ENCODE results near the gene SBK1.

- no peak for TF ChIP-seq CTCF (IDR thresholded peaks at IDR 0.05)
- no peak for TF ChIP-seq POLR2AphosphoS5 (IDR thresholded peaks at IDR 0.05)
- TF ChIP-seq POLR2A (IDR thresholded peaks at IDR 0.05): no peak
- no peak for TF ChIP-seq EP300 (IDR thresholded peaks at IDR 0.05)
These were observed 11.2 kb upstream of the SBK1 start for GRCh38 chr16:28280881-28281836.

All from stomach (tissue), 4 donors.